Aorta (tissue), 5 donors: Measurements from ENCODE around the gene ZNF581. TPM values are rescaled to one million over a fixed set of nuclear protein-coding genes. Genes with fewer than 3 reads are reported as not detected.

ENCODE experiments used
- ATAC-seq: fragments of 200-7000 bp; cut with Tn5 transposase; one replicate; pipeline ENCODE4 v1.9.1; 2022; ENCODE audit warnings: moderate library complexity; ENCODE audit not compliant: low FRiP score
- DNase-seq, 2 donors: peaks; one replicate each; pipeline ENCODE4 v3.0.0-alpha.2; 2020
- H3K27ac ChIP-seq, 2 donors: one replicate each; pipeline ENCODE4 v1.5.1; 2013; ENCODE audit warnings: low read length in 2 of 2, mild to moderate bottlenecking in 2 of 2, moderate library complexity in 2 of 2, control low read depth in 1 of 2, inconsistent platforms in 1 of 2, low read depth in 1 of 2
- H3K27me3 ChIP-seq, 2 donors: one replicate each; pipeline ENCODE4 v1.6.1; 2013; ENCODE audit warnings: control low read depth in 1 of 2, low read length in 1 of 2, mild to moderate bottlenecking in 1 of 2, moderate library complexity in 1 of 2; ENCODE audit not compliant: insufficient read depth in 2 of 2, control insufficient read depth in 1 of 2
- H3K36me3 ChIP-seq, 2 donors: one replicate each; pipeline ENCODE4 v1.6.1; 2013; ENCODE audit warnings: control low read depth in 1 of 2, low read length in 1 of 2, mild to moderate bottlenecking in 1 of 2; ENCODE audit not compliant: insufficient read depth in 2 of 2, control insufficient read depth in 1 of 2
- H3K4me1 ChIP-seq, 2 donors: one replicate each; pipeline ENCODE4 v1.6.1; 2013; ENCODE audit warnings: low read length in 2 of 2, control low read depth in 1 of 2, mild to moderate bottlenecking in 1 of 2, moderate library complexity in 1 of 2; ENCODE audit not compliant: insufficient read depth in 2 of 2, control insufficient read depth in 1 of 2
- H3K4me3 ChIP-seq, 2 donors: one replicate each; pipeline ENCODE4 v1.5.1; 2013; ENCODE audit warnings: low read length in 2 of 2, control low read depth in 1 of 2, mild to moderate bottlenecking in 1 of 2
- H3K9me3 ChIP-seq: one replicate; pipeline ENCODE4 v1.6.1; 2013; ENCODE audit warnings: mild to moderate bottlenecking, low read length; ENCODE audit not compliant: control insufficient read depth
- WGBS, 2 donors: extraction: QIAGEN DNeasy Blood & Tissue Kit; methylation state at CpG; one replicate each; pipeline ENCODE4 v1.1.7; 2013; 5-methylcytosine and 5-hydroxymethylcytosine counted together
- intact Hi-C, 2 donors: fragments of 100-400 bp; cut with DNase I; formaldehyde crosslinking; loops; one replicate each; pipeline versions ENCODE4 v1.14.2 to v1.15.0; 2022
- polyA plus RNA-seq, 2 donors: library from polyadenylated mRNA; stranded (reverse); fragments of 200-250 nt; gene quantifications; one replicate each; pipeline ENCODE4 v1.2.3, GENCODE V29; 2013
- total RNA-seq, 2 donors: library from RNA; stranded (reverse); fragmentation: NEBNext Ultra II Directional; extraction: Animal tissue kit (Norgen Biotek cat#: 25700); gene quantifications; one replicate each; pipeline ENCODE4 v1.2.1, GENCODE V29; 2021
- donor health status: healthy with polysubstance abuse.
- donor health status: Bipolar disorder and iron deficiency.
- donor health status: DM: no; HTN: no; CAD: no.
- donor health status: DM: no; HTN: no; CAD: no.
- donor health status: DM: yes; HTN: yes; CAD: no.

ZNF581 gene
- total and polyA plus RNA-seq, 4 donors, result 11.0 to 23.8 (median 17.6) TPM

GRCh38 chr19:55680339-55681130 is 37.1 kb downstream of the ZNF581 start:
- DNase-seq (peak in 1 of 2 donors; percentile 63), ATAC-seq (no peak)
- Histone ChIP-seq H3K4me1 (no peaks in the 10 kb centered on the region), H3K4me3 (no peak overlapping the region), H3K36me3 (no peaks in the 10 kb centered on the region), H3K27me3 (no peaks in the 10 kb centered on the region), H3K27ac (no peak overlapping the region), H3K9me3 (no peaks in the 10 kb centered on the region)
- intact Hi-C loops, result no loop called here
- 90 to 92% methylated on average over 19 to 20 of the region's 20 CpGs for WGBS, 2 donors

DNA sequence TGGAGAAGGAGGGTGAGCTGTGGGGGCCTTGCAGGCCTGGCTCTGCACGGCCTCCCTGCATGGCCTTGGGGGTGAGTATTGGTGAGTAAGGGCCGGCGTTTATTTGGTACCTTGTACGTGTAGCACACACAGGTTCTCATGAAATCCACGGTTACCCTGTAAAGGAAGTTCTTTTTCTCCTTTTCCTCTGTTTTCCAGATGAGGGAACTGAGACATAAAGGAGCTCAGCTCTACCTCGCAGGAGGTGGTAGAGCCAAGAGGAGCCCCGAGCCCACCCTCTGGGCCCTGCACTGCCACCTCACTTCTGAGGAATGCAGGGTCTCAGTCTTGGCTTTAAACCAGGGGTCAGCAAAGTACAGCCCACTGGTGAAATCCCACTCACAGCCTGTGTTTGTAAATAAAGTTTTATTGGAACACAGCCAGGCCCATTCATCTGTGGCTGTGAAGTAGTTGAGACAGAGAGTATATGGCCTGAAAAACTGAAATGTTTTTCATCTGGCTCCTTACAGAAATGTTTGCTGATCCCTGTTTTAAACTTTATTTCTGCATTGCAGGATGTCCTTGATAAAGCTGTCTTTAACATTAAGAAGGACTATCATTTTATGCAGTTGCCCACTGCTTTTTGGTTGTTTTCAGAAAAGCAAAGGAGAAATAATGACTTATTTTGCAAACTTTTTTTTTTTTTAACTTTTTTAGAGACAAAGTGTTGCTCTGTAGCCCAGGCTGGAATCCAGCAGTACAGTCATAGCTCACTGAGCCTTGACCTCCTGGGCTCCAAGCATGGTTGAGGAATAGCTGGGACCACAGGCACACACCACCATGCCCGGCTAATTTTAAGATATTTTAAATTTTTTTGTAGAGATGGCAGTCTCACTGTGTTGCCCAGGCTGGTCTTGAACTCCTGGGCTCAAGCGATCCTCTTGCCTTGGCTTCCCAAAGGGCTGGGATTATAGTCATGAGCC is 38.0 kb downstream of the ZNF581 start:
- H3K4me1 ChIP-seq, result no peaks in the 10 kb centered on the region
- 76 to 78% methylated on average over 9 of the region's 9 CpGs for WGBS, 2 donors

GRCh38 chr19:55683449-55684261 is 40.2 kb downstream of the ZNF581 start:
- intact Hi-C loops, result no loop called here
- Histone ChIP-seq H3K9me3 (no peaks in the 10 kb centered on the region), H3K27ac (no peak overlapping the region), H3K36me3 (no peaks in the 10 kb centered on the region), H3K27me3 (no peaks in the 10 kb centered on the region), H3K4me1 (no peaks in the 10 kb centered on the region), H3K4me3 (no peak overlapping the region)
- 89 to 90% methylated on average over 22 of the region's 22 CpGs for WGBS, 2 donors
- ATAC-seq (no peak), DNase-seq (no peak)

More for the DNA sequence above, 38.0 kb downstream of the ZNF581 start:
- no peaks in the 10 kb centered on the region for H3K27me3 ChIP-seq
- DNase-seq (no peak), ATAC-seq (no peak)
- no peaks in the 10 kb centered on the region for H3K36me3 ChIP-seq
- H3K27ac ChIP-seq, result no peak overlapping the region
- H3K4me3 ChIP-seq, result no peak overlapping the region
- intact Hi-C loops, result no loop called here
- no peaks in the 10 kb centered on the region for H3K9me3 ChIP-seq

- Histone ChIP-seq H3K36me3 (peaks cover 0 to 8% of the 10 kb centered on the region in 2 donors), H3K27ac (no peak overlapping the region), H3K9me3 (no peaks in the 10 kb centered on the region), H3K4me3 (no peak overlapping the region), H3K4me1 (no peaks in the 10 kb centered on the region), H3K27me3 (no peaks in the 10 kb centered on the region)
- peak; percentile 40 to 69 for DNase-seq
- WGBS, 2 donors, result 95% methylated on average over 60 of the region's 60 CpGs
- ATAC-seq, result no peak
- intact Hi-C loops, result no loop called here
Observed at GRCh38 chr19:55684946-55685681, 41.7 kb downstream of the ZNF581 start.

DNA sequence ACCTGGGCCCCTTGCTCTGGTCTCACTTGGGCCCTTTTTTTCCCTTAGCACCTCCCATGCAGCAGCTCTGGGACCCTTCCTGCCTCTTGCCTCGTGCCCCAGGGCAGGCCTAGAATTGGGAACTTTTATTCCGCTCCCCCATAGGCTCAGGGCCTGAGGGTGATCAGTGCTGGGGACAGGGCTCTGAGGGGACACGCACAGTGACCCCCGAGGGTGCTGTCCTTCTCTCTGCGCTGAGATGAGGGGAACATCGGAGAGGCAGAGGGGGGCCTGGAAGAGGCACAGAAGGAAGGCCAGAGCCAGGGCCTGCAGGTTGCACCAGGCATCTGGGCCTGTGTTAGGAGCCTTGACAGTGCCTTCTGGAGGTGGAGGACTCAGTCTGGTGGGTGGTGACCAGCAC is 42.3 kb downstream of the ZNF581 start:
- Histone ChIP-seq H3K27ac (no peak overlapping the region), H3K36me3 (peaks cover 0 to 13% of the 10 kb centered on the region in 2 donors), H3K4me1 (no peaks in the 10 kb centered on the region), H3K4me3 (no peak overlapping the region), H3K27me3 (no peaks in the 10 kb centered on the region), H3K9me3 (no peaks in the 10 kb centered on the region)
- WGBS, 2 donors, result 95 to 96% methylated on average over 6 of the region's 6 CpGs
- DNase-seq, result no peak
- intact Hi-C loops, result no loop called here
- no peak for ATAC-seq

DNA sequence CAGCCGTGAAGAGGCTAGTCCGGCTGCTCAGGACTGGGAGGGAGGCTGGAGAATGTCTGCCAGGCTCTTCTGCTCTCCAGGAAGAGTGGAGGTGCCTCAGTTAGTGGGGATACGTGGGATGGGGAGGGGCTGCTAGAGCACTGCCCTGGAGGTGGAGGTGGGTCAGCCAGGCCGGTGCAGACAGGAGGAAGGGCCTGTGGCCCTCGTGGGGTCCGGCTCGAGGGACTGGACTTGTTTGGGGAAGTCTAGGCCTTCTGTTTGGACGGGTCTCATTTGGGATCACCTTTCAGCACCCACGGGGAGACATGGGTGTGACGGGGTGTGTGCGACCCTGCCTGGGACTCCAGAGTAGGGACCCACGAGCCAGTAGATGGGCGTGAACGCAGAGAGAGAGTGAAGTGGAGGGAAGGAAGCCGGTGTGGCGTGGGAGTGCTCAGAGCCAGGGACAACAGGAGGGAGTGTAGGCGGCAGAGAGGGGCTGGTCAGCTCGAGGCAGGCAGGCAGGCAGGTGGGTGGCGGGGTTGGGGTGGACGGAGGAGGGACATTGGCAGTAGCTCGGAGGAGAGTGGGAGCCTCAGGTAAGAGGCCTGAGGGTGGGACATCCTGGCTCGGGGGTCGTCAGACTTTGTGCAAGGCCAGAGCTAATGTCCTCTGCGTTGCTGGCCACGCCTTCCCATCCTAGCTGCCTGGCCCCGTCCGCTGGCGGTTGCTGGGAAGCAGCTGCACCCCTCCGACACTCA is 43.0 kb downstream of the ZNF581 start:
- H3K36me3 ChIP-seq, result peaks cover 0 to 18% of the 10 kb centered on the region in 2 donors
- ATAC-seq, result no peak
- no peaks in the 10 kb centered on the region for H3K27me3 ChIP-seq
- peak; percentile 36 to 39 for DNase-seq
- intact Hi-C loops, result no loop called here
- WGBS, 2 donors, result 87 to 88% methylated on average over 29 of the region's 29 CpGs
- H3K4me1 ChIP-seq, result no peaks in the 10 kb centered on the region
- H3K4me3 ChIP-seq, result no peak overlapping the region
- H3K9me3 ChIP-seq, result no peaks in the 10 kb centered on the region
- no peak overlapping the region for H3K27ac ChIP-seq

DNA sequence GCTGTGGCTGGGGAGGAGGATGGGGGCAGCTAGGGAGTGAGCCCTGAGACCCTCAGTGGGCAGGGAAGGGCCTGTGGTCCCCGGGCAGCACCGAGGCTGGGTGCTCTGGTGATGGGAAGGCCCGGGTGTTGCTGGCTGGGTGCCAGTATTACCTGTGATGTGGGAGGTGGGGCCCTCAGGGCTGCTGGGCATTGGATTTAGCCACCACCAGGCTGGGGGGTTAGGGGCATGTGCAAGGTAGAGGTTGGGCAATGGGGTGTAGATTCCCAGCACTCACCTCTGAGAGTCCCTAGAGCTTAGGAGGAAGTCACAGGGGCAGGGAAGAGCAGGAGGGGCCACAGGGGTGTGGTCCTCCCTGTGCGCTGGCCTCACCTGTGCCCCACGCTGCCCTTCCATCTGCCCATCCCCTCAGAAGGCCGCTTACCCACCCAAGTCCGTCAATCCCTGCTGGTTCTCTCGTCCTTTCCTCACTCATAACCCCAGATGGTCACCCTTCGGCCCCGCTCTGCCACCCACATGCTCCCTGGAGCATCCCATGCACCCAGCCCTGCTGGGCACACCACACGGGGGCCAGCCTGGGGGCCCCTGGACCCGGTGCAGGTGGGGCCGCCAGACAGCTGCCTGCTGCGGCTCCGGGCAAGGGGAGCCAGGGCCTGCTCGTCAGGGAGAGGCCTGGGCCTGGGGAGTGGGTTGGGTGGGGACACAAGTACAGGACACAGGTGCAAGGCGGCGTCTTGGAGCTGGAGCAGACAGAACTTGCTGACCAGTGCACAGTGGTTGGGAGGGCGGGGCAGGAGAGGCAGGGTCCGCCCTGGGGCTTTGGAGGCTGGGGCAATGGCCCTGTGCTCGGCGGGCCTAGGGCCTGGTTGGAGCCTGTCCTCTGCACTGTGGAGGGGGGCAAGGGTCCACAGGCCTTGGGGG is 44.1 kb downstream of the ZNF581 start:
- Histone ChIP-seq H3K4me1 (no peaks in the 10 kb centered on the region), H3K4me3 (no peak overlapping the region), H3K27ac (no peak overlapping the region), H3K27me3 (no peaks in the 10 kb centered on the region), H3K9me3 (no peaks in the 10 kb centered on the region), H3K36me3 (peaks cover 0 to 19% of the 10 kb centered on the region in 2 donors)
- intact Hi-C loops, result no loop called here
- ATAC-seq (no peak), DNase-seq (peak; percentile 40 to 70)
- 90 to 91% methylated on average over 22 of the region's 22 CpGs for WGBS, 2 donors
